ENCODE results near the gene RND3.
A peak's percentile ranks its signal among the peaks of the same experiment; 100 is the strongest.

RND3 gene

GRCh38 chr2:150491430-150491829, 4.0 kb upstream of the RND3 start:
- DNase-seq, result no peak

GRCh38 chr2:150490466-150490865, 3.0 kb upstream of the RND3 start:
- no peak for DNase-seq

GRCh38 chr2:150486539-150487484, 655 bp downstream of the RND3 start:
- DNase-seq, result peak; percentile 56

GRCh38 chr2:150485871-150486538, 1.5 kb downstream of the RND3 start:
- peak; percentile 47 for DNase-seq

GRCh38 chr2:150485114-150485870, 2.2 kb downstream of the RND3 start:
- peak; percentile 75 for DNase-seq

DNA sequence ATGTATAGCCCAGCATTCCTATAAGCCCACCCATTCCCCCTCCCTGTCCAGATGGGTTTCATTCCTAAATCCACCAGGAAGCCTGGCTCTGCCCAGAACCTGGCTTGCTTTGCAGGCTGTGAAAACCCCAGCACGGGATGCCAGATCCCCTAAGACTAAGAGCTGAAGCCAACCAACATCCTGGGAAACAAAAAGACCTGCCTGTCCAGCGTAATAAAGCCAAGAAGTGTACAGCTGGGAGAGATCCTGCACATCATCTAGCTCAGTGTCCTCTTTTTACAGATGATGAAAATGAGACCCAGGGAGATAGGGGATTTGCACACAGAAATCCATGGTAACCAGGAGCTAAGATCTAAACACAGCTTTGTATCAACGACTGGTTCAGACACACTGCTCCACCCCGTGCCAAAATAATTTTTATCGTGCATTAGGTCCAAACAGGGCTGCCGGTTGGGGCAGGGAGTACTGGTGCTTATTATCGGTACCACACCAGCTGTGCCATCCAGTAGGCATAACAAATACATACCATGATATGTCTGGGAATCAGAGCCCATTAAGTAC, 2.9 kb downstream of the RND3 start:
- peak; percentile 20 for DNase-seq

DNA sequence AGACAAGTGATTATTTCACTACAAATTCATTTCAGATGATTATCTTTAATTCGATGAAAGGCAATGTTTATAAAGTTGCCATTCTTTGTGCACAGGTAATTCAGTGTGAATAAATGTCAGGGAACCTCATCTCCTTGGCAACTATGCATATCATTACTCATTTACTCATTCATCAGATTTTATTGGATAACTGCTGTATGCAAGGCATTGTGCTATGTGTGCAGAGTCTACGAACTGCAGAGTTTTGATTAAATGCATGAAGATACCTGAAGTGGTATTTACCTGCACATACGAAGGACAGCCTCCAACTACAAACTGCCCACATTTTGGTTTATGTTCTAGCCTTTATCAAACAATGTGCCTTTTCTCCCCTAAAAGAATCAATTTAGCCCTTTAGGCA, 3.5 kb downstream of the RND3 start:
- DNase-seq, result peak; percentile 31

DNA sequence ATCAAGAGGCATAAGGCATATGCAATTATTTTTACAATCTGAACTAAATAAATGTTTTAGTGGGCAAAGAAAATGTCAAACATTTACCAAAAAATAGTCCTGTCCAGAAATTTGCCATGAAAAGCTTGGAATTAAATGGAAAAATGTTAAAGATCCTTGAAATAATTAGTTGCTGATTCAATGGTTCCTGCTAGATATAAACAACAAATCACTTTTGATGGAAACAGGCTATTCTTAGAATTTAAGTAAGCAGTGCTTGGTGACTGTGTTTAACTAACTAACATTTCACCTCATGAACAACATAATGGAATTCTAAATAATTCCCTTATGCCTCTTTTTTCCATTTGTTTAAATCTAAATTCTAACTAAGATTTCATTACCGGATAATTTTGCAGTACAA, 3.9 kb downstream of the RND3 start:
- no peak for DNase-seq

DNA sequence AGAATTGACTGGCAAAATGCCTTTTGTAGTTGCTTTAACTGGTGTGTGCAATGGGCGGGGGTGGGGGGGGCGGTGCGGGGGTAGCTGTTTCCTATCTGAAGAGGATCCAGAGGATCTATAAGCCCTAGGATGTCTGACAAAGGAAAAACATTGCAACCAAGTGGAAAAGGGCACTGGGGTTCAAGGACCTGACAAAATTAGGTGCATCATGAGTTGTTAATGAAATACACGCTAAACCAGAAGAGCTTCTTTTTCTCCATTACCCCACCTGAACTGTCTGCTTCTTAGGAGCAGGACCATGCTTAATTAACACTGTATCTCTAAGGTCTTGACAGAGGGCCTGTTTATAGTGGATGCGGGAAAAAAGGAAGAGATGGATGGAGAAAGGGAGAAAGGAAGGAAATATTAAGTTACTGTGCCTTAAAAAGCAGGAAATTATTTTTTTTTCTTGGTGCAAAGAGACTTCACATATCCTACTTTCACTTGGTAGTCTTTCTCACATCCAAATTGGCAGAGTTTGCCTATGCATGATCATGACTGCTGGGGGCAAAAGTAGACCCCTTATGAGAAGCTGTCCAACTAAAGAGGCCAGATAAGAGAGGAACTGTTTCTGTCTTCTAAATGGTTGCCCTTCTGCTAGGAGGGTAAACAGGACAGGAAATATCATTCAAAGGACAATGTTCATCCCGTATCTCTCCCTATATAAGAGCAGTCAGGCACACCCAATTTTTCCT, 4.6 kb downstream of the RND3 start:
- DNase-seq, result no peak

- DNase-seq, result no peak
Observed at GRCh38 chr2:150482111-150482510, 5.4 kb downstream of the RND3 start.

GRCh38 chr2:150480971-150481830, 6.3 kb downstream of the RND3 start:
- no peak for DNase-seq

GRCh38 chr2:150480241-150480640, 7.2 kb downstream of the RND3 start:
- no peak for DNase-seq

GRCh38 chr2:150479075-150479915, 8.2 kb downstream of the RND3 start:
- DNase-seq, result no peak

DNA sequence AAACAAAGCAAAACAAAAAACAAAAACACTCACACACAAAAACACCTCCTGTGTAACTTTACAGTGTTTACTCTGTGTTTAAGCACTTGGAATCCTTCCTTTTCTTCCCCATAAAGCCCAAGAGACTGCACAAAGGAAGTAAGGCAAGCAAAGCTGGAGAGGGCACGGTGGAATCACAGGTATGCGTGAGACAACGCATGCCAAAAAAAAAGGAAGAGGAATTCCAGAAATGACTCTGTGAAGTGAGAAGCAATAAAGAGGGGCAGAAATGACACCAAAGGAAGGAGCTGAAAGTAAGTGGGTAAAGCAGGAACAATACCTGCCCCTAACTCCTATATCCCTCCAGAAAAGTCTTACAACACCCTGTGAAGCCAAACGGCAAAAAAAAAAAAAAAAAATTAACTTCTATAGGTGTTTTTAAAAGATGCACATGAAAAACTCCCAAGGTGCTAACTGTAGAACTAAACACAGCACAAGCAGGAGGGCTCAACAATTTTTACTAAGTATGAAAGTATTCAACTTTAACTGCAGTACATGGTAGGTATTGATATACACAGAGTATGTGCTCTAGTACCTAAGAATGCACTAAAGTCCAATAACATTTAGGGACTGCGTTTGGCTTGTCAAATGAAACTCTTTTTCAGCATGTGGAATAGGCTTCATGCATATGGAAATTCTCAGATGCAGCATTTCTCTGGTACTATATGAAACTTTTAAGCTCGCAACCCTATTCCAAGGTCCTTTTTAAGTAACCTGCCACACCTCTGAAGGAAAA, 9.1 kb downstream of the RND3 start:
- DNase-seq, result no peak

- DNase-seq, result no peak
Observed at GRCh38 chr2:150477347-150477746, 10.1 kb downstream of the RND3 start.

DNA sequence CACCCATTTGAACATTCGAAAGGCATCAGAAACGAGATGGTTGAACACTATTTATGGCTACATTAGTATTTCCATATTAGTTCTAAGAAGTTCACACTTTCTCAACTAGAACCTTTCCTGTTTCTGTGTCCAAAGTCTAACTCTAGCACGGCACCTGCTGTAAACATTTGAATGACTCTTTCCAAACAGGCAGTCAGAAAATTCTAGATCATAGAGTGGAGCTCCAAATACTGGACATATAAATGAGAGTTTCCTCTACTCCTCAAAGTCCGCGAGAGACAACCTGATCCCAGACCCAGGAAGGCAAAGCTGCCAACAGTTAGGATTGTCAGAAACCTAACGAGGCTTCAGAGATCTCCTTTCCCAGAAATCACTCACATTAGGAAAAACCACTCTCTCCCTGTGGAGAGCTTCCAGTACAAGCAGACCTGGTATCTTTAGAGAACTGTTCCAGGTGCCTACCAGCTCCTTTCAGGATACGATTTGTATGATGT, 10.6 kb downstream of the RND3 start:
- no peak for DNase-seq

DNA sequence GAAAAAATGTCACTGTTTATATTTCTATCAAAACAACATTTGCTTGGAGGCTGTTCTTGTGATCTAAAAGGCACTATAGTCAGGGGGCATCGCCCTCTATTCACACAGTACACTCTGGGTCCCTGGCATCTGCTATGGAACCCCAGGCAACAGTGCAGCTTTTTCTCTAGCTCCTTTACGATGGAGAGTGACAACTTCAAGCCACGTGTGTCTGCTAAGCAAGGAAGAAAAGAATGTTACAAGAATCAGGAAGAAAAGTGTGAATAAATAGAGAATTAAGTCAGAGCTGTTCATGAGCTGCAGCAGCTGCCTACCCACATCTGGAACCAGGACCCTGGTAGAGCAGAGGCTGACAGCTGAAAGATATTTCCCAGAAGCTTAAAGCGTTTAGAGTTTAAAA, 11.2 kb downstream of the RND3 start:
- DNase-seq, result no peak

- DNase-seq, result no peak
Observed at GRCh38 chr2:150475479-150476250, 11.8 kb downstream of the RND3 start.
